Activated naive CD8-positive, alpha-beta T cell treated with anti-CD3 and anti-CD28 coated beads, Interleukin-2, amount 50 U/mL, for 16 hours (primary cell): ENCODE results near the gene MYL12B.
"Not testable (repeated sequence)": the region's sequence is repeated elsewhere in the genome, so short reads cannot be mapped to it uniquely, and the experiment has no call there.

Experiments used
- DNase-seq: peaks from one replicate; pipeline ENCODE4 v3.0.0-alpha.2; 2020; ENCODE audit warnings: low read depth, low spot score

The MYL12B gene

GRCh38 chr18:3297025-3297984 lies 35.4 kb downstream of the MYL12B start:
- peak; percentile 85 for DNase-seq

- no peak for DNase-seq
Measured at GRCh38 chr18:3304832-3305231, 42.9 kb downstream of the MYL12B start.

GRCh38 chr18:3305354-3305762 lies 43.4 kb downstream of the MYL12B start:
- no peak for DNase-seq

- DNase-seq: no peak
Measured at GRCh38 chr18:3305933-3306332, 44.0 kb downstream of the MYL12B start.

- DNase-seq: no peak
Measured at GRCh38 chr18:3306391-3306790, 44.5 kb downstream of the MYL12B start.

- no peak for DNase-seq
Measured at GRCh38 chr18:3313685-3314084, 51.8 kb downstream of the MYL12B start.

GRCh38 chr18:3315344-3315743 lies 53.4 kb downstream of the MYL12B start:
- DNase-seq: not testable (repeated sequence)

- no peak for DNase-seq
Measured at GRCh38 chr18:3319399-3319798, 57.5 kb downstream of the MYL12B start.

- no peak for DNase-seq
Measured at GRCh38 chr18:3319894-3320454, 58.0 kb downstream of the MYL12B start.

GRCh38 chr18:3321133-3321812 lies 59.3 kb downstream of the MYL12B start:
- DNase-seq: no peak

GRCh38 chr18:3323900-3324299 lies 62.0 kb downstream of the MYL12B start:
- no peak for DNase-seq
